ENCODE data around the gene AGO1. TPM values are rescaled to one million over a fixed set of nuclear protein-coding genes. Genes with fewer than 3 reads are reported as not detected.

Gene AGO1
- polyA plus RNA-seq, 2 of the 4 experiments (the other 2 are of a cell fraction) = 5.6 to 7.0 TPM

DNA sequence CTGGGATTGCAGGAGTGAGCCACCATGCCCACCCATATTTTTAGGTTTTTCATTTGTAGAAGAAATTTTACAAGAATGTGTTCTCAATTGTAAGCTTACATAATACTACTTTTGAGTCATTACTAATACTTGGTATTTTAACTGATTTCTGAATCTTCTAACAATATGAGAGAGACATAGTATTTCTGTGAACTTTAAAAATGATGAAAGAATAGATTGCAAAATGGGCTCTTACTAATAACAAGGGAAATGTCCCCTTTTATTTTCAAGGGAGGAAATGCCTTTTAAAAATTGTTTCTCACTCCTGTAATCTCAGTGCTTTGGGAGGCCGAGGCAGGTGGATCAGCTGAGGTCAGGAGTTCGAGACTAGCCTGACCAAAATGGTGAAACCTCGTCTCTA is 53.8 kb downstream of the AGO1 start:
- ATAC-seq = no peak
- no peak for FAIRE-seq
- H3K4me1 ChIP-seq = peaks cover 19% of the 10 kb centered on the region; the same call in 2 of the 3 replicates
- H3K4me3 ChIP-seq = no peak overlapping the region
- WGBS (ENCODE audit: missing lambda C conversion rate) = 96% methylated on average over 3 of the region's 3 CpGs
- no peak overlapping the region for H3K27ac ChIP-seq
- DNase-seq (ENCODE audit: low read depth in 1 of 2, low spot score in 1 of 2) = no peak
- no peaks in the 10 kb centered on the region for H3K9me3 ChIP-seq
- TF ChIP-seq EHMT2 (IDR thresholded peaks at IDR 0.05; ENCODE audit: low read depth) (no peak), ZNF302 (CRISPR knock-in tag; IDR thresholded peaks at IDR 0.05) (no peak), SREBF2 (IDR thresholded peaks at IDR 0.05) (no peak), RARB (CRISPR knock-in tag; IDR thresholded peaks at IDR 0.05) (no peak), POLR2AphosphoS2 (conservative IDR thresholded peaks at IDR 0.05; ENCODE audit: low read length) (no peak), FOSB (CRISPR knock-in tag; IDR thresholded peaks at IDR 0.05) (no peak), CEBPB (IDR thresholded peaks at IDR 0.05) (no peak), HDAC2 (IDR thresholded peaks at IDR 0.05) (no peak), ZFP36 (IDR thresholded peaks at IDR 0.05; ENCODE audit: borderline replicate concordance, partially characterized antibody) (no peak), NPAS2 (CRISPR knock-in tag; IDR thresholded peaks at IDR 0.05; ENCODE audit: borderline replicate concordance) (no peak), KDM5A (IDR thresholded peaks at IDR 0.05) (no peak)
- TF ChIP-seq, protein P1, sequence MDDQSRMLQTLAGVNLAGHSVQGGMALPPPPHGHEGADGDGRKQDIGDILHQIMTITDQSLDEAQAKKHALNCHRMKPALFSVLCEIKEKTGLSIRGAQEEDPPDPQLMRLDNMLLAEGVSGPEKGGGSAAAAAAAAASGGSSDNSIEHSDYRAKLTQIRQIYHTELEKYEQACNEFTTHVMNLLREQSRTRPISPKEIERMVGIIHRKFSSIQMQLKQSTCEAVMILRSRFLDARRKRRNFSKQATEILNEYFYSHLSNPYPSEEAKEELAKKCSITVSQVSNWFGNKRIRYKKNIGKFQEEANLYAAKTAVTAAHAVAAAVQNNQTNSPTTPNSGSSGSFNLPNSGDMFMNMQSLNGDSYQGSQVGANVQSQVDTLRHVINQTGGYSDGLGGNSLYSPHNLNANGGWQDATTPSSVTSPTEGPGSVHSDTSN (IDR thresholded peaks at IDR 0.05) = no peak
- TF ChIP-seq, protein P2, sequence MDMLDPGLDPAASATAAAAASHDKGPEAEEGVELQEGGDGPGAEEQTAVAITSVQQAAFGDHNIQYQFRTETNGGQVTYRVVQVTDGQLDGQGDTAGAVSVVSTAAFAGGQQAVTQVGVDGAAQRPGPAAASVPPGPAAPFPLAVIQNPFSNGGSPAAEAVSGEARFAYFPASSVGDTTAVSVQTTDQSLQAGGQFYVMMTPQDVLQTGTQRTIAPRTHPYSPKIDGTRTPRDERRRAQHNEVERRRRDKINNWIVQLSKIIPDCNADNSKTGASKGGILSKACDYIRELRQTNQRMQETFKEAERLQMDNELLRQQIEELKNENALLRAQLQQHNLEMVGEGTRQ (IDR thresholded peaks at IDR 0.05) = no peak
- CTCF ChIA-PET = no interaction called here
- POLR2A ChIA-PET = no interaction called here
- no peak overlapping the region for H3K4me2 ChIP-seq

DNA sequence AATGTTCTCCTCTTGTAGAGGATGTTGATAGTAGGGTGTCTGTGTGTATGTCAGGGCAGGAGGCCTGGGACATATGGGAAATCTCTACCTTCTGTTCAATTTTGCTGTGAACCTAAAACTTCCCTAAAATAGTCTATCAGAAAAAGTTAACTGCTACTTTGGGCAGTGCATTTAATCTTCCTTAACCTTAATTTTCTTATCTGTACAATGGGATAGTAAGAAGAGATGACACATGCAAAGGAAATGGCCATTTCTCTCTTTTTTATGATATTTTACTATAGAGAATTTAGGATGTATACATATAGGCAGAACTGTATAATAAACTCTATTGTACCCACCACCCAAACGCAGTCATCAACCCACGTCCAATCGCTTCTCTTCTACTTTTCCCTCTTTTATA is 56.5 kb downstream of the AGO1 start:
- no peak for DNase-seq (ENCODE audit: low read depth in 1 of 2, low spot score in 1 of 2)
- FAIRE-seq = no peak
- H3K4me1 ChIP-seq = no peaks in the 10 kb centered on the region
- 96% methylated on average over 3 of the region's 3 CpGs for WGBS (ENCODE audit: missing lambda C conversion rate)
- H3K9me3 ChIP-seq = no peaks in the 10 kb centered on the region
- no peak for TF ChIP-seq ZNF302 (CRISPR knock-in tag; IDR thresholded peaks at IDR 0.05)
- TF ChIP-seq EP300 (IDR thresholded peaks at IDR 0.05) = no peak
- TF ChIP-seq, protein P3, sequence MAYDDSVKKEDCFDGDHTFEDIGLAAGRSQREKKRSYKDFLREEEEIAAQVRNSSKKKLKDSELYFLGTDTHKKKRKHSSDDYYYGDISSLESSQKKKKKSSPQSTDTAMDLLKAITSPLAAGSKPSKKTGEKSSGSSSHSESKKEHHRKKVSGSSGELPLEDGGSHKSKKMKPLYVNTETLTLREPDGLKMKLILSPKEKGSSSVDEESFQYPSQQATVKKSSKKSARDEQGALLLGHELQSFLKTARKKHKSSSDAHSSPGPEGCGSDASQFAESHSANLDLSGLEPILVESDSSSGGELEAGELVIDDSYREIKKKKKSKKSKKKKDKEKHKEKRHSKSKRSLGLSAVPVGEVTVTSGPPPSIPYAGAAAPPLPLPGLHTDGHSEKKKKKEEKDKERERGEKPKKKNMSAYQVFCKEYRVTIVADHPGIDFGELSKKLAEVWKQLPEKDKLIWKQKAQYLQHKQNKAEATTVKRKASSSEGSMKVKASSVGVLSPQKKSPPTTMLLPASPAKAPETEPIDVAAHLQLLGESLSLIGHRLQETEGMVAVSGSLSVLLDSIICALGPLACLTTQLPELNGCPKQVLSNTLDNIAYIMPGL (CRISPR knock-in tag; IDR thresholded peaks at IDR 0.05; ENCODE audit: borderline replicate concordance) = no peak
- TF ChIP-seq HEYL (CRISPR knock-in tag; IDR thresholded peaks at IDR 0.05) = no peak
- no peak for TF ChIP-seq NR3C1 (IDR thresholded peaks at IDR 0.05)
- no peak for TF ChIP-seq RAD21 (conservative IDR thresholded peaks at IDR 0.05 in 1 of 2, IDR thresholded peaks at IDR 0.05 in 1 of 2)
- no peak for TF ChIP-seq KDM5A (IDR thresholded peaks at IDR 0.05)
- TF ChIP-seq, protein P1 (IDR thresholded peaks at IDR 0.05) = no peak
- TF ChIP-seq, protein P4, sequence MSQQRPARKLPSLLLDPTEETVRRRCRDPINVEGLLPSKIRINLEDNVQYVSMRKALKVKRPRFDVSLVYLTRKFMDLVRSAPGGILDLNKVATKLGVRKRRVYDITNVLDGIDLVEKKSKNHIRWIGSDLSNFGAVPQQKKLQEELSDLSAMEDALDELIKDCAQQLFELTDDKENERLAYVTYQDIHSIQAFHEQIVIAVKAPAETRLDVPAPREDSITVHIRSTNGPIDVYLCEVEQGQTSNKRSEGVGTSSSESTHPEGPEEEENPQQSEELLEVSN (IDR thresholded peaks at IDR 0.05; ENCODE audit: borderline replicate concordance, low read depth) = no peak
- TF ChIP-seq, protein P2 (IDR thresholded peaks at IDR 0.05) = no peak
- TF ChIP-seq, protein P5, sequence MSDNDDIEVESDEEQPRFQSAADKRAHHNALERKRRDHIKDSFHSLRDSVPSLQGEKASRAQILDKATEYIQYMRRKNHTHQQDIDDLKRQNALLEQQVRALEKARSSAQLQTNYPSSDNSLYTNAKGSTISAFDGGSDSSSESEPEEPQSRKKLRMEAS (IDR thresholded peaks at IDR 0.05) = no peak
- TF ChIP-seq ZFP36 (IDR thresholded peaks at IDR 0.05; ENCODE audit: borderline replicate concordance, partially characterized antibody) = no peak
- TF ChIP-seq EHMT2 (IDR thresholded peaks at IDR 0.05; ENCODE audit: low read depth) = no peak
- no peak overlapping the region for H3K4me2 ChIP-seq
- POLR2A ChIA-PET = no interaction called here
- no peak overlapping the region for H3K4me3 ChIP-seq
- ATAC-seq = no peak
- no peak overlapping the region for H3K27ac ChIP-seq
- CTCF ChIA-PET = no interaction called here

Data from A549 (cell line).